Measurements from ENCODE around the gene CCNI2. TPM values are rescaled to one million over a fixed set of nuclear protein-coding genes. Genes with fewer than 3 reads are reported as not detected.

Gene CCNI2
- total and polyA plus RNA-seq, 9 of the 15 experiments (the other 6 are each of a cell fraction or from before 2014, with no cell fraction given): 0.05 to 1.7 (median 0.81) TPM; not detected in 5

DNA sequence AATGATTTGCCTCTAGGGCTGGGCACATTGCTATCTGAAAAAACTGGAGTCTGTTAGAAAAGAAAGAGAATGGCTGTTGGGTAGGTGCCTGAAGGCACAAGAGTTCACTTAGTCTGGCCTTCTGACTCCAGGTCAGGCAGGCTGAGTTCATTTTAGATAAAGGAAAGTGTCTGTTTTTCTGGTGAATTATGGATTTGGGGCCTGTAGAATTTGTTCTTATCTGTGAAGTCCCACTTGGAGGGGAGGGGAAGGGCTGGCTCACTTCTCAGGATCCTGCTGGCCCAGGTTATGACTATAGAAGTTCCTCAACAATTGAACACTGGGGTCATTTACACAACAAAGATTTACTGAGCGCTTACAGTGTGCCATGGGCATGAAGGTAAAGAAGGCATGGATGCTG lies 41.3 kb downstream of the CCNI2 start (continued):
- TF ChIP-seq ZNF277 (CRISPR knock-in tag; IDR thresholded peaks at IDR 0.05; ENCODE audit: borderline replicate concordance): no peak
- TF ChIP-seq GATAD2A (IDR thresholded peaks at IDR 0.05): peak; percentile 88
- TF ChIP-seq, protein P1, sequence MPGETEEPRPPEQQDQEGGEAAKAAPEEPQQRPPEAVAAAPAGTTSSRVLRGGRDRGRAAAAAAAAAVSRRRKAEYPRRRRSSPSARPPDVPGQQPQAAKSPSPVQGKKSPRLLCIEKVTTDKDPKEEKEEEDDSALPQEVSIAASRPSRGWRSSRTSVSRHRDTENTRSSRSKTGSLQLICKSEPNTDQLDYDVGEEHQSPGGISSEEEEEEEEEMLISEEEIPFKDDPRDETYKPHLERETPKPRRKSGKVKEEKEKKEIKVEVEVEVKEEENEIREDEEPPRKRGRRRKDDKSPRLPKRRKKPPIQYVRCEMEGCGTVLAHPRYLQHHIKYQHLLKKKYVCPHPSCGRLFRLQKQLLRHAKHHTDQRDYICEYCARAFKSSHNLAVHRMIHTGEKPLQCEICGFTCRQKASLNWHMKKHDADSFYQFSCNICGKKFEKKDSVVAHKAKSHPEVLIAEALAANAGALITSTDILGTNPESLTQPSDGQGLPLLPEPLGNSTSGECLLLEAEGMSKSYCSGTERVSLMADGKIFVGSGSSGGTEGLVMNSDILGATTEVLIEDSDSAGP (CRISPR knock-in tag; IDR thresholded peaks at IDR 0.05): no peak
- TF ChIP-seq CHD2 (IDR thresholded peaks at IDR 0.05; ENCODE audit: low read depth, low read length): no peak
- TF ChIP-seq SLC30A9 (CRISPR knock-in tag; IDR thresholded peaks at IDR 0.05): no peak
- TF ChIP-seq, protein P2, sequence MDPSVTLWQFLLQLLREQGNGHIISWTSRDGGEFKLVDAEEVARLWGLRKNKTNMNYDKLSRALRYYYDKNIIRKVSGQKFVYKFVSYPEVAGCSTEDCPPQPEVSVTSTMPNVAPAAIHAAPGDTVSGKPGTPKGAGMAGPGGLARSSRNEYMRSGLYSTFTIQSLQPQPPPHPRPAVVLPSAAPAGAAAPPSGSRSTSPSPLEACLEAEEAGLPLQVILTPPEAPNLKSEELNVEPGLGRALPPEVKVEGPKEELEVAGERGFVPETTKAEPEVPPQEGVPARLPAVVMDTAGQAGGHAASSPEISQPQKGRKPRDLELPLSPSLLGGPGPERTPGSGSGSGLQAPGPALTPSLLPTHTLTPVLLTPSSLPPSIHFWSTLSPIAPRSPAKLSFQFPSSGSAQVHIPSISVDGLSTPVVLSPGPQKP (CRISPR knock-in tag; IDR thresholded peaks at IDR 0.05): no peak
- no peak for TF ChIP-seq MCM7 (IDR thresholded peaks at IDR 0.05)
- TF ChIP-seq SP2 (IDR thresholded peaks at IDR 0.05; ENCODE audit: extremely low read depth, low read depth, low read length, poor library complexity, severe bottlenecking): no peak
- TF ChIP-seq ZNF707 (CRISPR knock-in tag; conservative IDR thresholded peaks at IDR 0.05): no peak
- no peak for TF ChIP-seq ZNF133 (CRISPR knock-in tag; IDR thresholded peaks at IDR 0.05)
- no peak for TF ChIP-seq CCAR2 (IDR thresholded peaks at IDR 0.05; ENCODE audit: low read depth, low read length)
- TF ChIP-seq ZNF316 (IDR thresholded peaks at IDR 0.05): no peak
- no peak for TF ChIP-seq ZNF586 (CRISPR knock-in tag; conservative IDR thresholded peaks at IDR 0.05)
- no peak for TF ChIP-seq ZFP30 (CRISPR knock-in tag; IDR thresholded peaks at IDR 0.05; ENCODE audit: borderline replicate concordance)
- peak; percentile 84 for TF ChIP-seq ARID1B (IDR thresholded peaks at IDR 0.05)
- 0 out of 2 replicates have a peak, but pooled peaks have one; percentile 8 for TF ChIP-seq MYC (IDR thresholded peaks at IDR 0.05; ENCODE audit: low read depth, low read length)
- no peak for TF ChIP-seq MYC (CRISPR knock-in tag; IDR thresholded peaks at IDR 0.05; ENCODE audit: borderline replicate concordance, low read depth)
- TF ChIP-seq MCM5 (IDR thresholded peaks at IDR 0.05; ENCODE audit: low read depth): no peak
- no peak for TF ChIP-seq ZFP1 (CRISPR knock-in tag; IDR thresholded peaks at IDR 0.05)
- no peak for TF ChIP-seq ZC3H11A (IDR thresholded peaks at IDR 0.05; ENCODE audit: low read depth, low read length)
- TF ChIP-seq SMAD4 (CRISPR knock-in tag; conservative IDR thresholded peaks at IDR 0.05): peak; percentile 76
- TF ChIP-seq NFE2 (IDR thresholded peaks at IDR 0.05; ENCODE audit: low read depth): no peak
- TF ChIP-seq ZNF146 (CRISPR knock-in tag; IDR thresholded peaks at IDR 0.05; ENCODE audit: unreplicated experiment): no peak
- peak; percentile 88 for TF ChIP-seq PKNOX1 (IDR thresholded peaks at IDR 0.05)
- no peak for TF ChIP-seq EWSR1 (IDR thresholded peaks at IDR 0.05; ENCODE audit: borderline replicate concordance, low read depth, partially characterized antibody)
- TF ChIP-seq, protein P3, sequence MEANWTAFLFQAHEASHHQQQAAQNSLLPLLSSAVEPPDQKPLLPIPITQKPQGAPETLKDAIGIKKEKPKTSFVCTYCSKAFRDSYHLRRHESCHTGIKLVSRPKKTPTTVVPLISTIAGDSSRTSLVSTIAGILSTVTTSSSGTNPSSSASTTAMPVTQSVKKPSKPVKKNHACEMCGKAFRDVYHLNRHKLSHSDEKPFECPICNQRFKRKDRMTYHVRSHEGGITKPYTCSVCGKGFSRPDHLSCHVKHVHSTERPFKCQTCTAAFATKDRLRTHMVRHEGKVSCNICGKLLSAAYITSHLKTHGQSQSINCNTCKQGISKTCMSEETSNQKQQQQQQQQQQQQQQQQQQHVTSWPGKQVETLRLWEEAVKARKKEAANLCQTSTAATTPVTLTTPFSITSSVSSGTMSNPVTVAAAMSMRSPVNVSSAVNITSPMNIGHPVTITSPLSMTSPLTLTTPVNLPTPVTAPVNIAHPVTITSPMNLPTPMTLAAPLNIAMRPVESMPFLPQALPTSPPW (CRISPR knock-in tag; IDR thresholded peaks at IDR 0.05): peak; percentile 66

All from K562 (cell line).